ENCODE data around the gene CDKN2D.
"Not testable (repeated sequence)": the region's sequence is repeated elsewhere in the genome, so short reads cannot be mapped to it uniquely, and the experiment has no call there.

The CDKN2D gene

DNA sequence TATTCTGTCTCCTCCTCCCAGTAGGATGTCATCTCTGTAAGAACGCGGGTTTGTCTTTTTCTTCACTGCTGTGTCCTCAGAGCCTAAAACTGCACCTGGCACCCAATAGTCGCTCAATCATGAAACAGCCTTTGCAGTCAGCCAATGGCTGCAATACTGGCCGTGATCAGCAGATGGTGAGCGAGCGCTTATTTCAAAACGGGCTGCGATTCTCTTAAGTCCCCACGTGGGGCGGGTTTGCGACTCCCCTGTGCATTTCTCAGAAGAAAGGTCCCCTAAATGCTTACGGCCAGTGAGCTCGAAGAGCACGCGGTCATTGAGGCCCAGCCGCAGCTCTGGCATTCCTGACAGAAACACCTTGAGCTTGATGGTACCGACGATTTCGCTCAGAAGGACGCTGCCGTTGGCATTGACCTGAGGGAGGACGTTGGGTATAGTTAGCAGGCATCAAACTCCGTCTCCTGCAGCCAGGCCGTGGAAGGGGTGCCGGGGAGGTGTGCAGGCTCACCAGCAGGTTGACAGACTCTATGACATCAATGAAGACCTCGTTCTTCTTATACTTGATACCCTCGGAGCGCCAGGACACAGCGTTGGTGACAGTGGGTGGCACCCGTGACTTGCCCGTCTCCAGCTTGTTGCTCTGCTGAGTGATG, 12.3 kb upstream of the CDKN2D start:
- DNase-seq: peak; percentile 91

DNA sequence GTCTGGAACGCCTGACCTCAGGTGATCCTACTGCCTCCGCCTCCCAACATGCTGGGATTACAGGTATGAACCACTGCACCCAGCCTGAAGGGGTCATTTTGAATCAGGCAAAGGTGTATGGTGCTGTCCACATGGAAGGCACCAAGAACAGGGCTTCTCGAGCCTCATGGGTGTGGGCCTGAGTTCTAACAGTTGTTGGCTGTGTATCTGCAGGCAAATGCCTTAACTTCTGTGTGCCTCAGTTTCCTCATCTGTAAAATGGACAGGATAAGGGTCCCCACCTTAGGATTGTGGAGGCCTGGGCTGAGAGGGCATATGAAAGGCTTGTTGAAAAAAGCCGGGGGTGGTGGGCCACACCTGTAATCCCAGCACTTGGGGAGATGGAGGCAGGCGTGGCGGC, 9.2 kb upstream of the CDKN2D start:
- DNase-seq: no peak

DNA sequence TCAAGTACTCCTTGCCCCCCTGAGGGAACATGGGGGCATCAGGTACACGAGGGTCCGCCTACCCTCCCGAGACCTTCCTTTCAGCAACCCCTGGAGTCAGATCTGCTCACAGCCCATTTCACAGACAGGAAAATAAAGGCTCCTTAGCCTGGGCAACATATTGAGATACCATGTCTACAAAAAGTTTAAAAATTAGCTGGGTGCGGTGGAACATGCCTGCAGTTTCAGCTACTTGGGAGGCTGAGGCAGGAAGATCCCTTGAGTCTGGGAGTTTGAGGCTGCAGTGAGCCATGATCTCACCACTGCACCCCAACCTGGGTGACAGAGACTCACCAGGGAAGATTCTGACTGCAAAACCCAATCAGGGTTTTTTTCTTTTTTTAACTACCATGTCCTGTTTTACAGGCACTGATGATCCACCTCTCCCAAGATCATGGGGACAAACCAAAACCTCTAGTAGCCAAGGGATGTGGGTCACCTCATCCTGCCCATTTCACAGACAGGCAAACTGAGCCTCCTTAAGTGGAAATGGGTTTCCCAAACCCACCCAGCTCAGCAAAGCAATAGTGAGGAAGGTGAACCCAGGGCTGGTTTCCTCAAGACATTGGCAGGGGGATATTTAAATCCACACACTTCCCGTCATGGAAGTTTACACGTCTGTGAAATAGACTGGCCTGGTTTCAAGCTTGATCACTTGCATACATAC, 6.4 kb upstream of the CDKN2D start:
- no peak for DNase-seq

DNA sequence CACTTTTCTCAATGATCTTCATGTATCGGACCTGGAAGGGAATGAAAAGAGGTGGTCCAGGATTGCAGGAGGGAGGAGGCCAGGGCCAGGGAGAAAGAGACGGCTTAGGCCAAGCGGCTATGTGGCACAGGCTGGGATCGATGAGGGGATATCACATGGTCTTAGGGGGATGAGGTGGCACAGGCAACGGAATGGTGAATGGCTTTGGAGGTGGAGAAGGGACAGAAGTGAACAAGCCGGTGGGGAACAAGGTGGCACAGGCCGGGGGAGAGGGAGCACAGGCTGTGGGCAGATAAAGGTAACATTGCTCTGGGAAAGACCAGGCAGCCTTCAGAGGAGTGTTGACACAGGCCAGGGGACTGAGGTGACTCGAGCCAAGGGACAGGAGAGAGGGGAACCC, 5.7 kb upstream of the CDKN2D start:
- DNase-seq: no peak

DNA sequence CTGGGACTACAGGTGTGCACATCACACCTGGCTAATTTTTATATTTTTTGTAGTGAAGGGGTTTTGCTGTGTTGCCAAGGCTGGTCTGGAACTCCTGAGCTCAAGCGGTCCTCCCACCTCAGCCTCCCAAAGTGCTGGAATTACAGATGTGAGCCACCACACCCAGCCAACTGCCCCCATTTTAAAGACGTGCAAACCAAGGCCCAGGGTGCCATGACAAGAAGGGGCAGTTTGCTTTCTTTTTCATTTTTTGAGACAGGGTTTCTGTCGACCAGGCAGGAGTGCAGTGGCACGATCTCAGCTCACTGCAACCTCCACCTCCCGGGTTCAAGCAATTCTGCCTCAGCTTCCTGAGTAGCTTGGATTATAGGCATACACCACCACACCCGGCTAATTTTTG, 5.0 kb upstream of the CDKN2D start:
- DNase-seq: not testable (repeated sequence)

DNA sequence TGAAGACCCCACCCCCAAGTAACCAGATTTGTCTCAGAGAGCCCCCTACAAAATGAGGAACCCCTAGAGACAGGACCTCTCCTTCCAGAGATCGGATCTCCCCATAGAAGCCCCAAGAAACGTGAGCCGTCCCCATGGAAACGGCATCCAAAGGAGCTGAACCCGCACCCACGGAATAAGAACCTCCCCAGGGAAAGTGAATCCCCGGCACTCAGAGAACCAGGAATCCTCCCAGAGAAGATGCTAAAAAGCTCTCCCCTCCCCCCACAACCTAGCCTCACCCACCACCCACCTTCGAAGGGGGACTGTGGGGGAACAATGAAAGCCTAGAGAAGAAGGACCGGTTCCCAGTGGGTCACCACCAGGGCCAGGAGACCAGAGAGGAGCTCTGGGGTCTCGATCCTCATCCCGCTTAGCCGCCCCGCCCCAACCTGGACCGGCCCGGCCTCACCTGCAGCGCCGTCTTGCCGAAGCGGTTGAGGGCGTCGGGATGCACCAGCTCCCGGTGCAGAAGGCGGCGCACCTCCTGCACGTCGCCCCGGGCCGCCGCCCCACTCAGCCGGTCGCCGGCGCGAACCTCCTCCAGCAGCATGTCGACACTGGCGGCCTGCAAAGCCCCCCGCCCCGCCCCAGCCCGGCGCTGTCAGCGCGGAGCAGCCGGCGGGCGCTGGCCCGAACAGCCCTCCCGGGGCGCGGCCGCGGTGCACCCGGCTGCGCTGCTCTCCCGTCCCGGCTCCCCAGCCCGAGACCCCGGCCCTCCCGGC, 535 bp downstream of the CDKN2D start:
- no peak for DNase-seq

DNA sequence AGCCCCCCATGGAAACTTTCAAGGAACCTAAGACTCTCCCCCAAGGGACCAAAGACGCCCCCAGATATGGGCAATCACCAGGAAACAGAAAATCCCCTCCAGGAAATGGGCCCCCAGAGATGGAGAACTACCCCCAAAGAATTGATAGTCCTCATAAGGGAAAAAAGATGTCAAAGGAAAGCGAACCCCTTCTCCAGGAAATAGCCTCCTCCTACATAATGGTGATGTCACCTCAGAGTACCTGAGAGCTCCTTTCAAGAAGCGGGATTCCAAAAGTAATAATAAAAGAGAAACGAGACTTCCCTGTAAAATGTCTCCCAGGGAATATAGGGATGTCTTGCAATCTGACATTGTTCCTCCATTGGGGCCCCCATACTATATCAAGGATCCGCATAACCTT, 1.1 kb downstream of the CDKN2D start:
- no peak for DNase-seq

DNA sequence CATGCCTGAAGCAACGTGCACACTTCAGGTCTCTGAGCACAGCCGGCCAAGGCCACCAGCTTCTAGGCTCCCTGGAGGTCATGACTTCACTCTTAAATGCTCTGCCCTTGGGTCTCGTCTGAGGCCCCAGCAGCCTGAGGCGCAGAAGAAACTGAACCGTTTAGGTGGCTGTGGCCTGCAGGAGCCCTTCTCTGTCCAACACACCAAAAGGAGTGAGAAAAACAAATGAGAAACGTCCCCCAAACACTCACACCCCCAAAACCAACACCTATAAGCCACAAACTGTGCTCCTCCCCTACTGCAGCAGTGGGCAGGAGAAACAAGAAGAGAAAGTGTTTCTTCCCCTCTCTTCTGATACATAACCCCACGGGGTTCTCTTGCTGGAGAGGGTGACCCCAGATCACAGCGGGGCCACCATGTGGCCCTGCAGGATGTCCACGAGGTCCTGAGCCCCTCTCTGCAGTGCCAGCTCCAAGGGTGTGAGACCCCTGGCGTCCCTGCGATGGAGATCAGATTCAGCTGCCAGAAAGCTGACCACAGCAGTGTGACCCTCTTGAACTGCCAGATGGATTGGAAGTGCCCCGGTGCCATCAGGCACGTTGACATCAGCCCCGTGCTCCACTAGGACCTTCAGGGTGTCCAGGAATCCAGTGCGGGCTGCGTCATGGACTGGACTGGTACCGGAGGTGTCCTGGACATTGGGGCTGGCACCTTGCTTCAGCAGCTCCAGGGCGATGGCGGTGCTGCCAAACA, 1.9 kb downstream of the CDKN2D start:
- DNase-seq: peak; percentile 55

DNA sequence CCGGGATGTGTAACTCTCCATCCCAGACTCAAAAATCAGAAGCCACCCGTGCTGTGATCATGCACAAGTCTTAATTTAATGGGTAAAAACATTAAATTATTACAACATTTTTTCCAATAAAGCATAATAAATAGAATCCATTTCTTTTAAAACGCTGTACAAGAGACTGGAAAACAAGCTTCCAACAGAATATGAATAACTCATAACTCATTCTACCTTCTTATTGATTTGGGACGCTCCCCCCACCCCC, 2.4 kb downstream of the CDKN2D start:
- no peak for DNase-seq

DNA sequence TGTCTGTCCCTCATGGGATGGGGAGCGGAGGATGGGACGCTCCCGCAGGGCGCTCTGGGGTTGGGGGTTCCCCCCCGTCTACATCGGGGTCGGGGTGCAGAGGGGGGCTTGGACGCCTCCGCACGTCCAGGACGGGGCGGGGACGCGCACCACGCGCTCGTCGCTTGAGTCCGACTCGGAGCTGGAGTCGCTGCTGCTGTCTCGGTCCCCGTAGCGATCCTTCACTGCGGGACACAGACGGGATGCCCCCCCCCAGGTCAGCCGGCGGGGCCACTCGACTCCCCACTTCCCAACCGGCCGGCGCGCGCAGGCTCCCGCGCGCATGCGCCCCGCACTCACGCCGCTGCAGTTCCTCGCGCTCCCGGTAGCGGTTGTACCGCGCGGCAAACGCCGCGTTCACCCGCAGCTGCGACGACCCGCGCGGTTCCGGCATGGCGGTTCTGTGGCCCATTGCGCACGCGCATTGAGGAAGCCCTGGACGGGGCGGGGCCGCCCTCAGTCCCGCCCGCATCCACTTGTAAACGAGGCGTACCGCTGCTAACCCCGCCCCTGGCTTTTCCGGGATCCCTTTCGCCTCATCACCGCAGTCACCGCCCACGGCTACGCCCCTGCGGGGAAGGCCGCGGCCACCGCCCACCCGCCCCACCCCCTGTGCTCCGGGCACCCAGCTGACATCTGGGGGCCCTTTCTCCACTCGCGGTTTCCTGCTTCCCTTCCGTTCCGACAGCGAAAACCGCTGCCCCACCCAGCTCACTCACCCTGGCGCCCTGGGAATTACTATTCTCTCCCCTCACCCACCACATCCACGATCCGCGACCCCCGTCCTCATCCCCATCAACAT, 3.0 kb downstream of the CDKN2D start, which contains the start of gene KRI1:
Gene KRI1, minus strand, starts transcription at position 444 of the 841 bp plus-strand sequence. Its CDS starts 11 bp downstream, at position 433.
- peak; percentile 99 for DNase-seq

DNA sequence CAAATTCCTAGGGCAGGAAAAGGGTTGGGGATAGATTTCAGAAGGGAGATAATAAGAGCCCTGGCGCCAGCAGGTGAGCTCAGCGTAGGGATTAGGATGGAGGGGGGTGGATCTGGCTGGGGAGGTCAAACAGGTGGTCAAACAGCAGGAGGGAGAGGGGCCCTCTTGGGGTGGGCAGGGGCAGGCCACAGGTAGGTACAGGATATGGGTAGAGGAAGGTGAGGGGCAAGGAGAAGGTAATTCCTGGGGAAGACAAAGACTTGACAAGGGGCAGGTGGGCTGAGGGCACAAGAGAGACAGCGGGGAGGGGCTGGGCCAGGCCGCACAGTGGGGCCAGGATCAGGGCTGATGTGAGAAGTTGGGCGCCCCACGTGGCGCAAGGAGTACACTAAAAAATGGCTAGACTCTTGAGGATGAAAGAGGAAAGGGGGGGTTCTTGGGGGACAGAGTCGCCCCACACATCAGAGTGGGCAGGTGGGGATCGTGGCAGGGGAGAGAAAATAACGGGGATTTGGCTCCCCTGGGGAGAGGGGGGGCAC, 3.7 kb downstream of the CDKN2D start:
- DNase-seq: no peak

DNA sequence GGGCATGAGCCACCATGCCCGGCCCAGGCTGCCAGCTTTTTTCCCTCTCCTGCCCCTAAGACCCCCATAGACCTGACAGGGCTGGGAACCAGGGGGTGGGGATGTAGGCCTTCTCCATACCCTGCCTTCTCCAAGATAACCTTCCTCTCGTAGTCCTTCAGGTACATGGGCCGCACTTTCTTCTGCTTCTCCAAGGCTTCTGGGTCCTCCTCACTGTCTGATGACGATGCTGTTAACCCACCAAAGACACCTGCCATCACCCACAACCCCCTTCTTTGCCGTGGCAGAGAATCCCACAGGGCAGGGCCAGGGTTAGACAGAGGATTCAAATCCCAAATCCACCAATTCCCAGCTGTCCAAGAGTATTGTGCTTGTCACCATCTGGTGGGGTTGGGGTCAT, 6.2 kb downstream of the CDKN2D start:
- no peak for DNase-seq

DNA sequence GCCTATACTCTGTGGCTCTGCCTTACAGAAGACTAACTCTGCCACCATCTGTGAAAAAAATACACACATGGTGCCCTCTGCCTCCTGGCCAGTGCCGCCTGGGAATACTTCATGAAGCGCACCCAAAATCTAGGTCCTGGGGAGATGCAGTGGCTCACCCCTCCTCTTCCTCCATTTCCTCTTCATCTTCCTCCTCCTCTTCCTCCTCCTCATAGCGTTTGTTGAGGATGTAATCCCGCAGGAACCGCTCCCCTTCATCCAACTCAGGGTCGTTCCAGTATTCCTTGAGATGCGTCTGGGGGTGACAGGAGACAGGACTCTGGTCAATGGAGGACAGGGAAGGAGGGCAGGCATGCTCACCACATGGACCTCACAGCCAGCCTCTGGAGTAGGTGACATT, 8.6 kb downstream of the CDKN2D start:
- DNase-seq: no peak

DNA sequence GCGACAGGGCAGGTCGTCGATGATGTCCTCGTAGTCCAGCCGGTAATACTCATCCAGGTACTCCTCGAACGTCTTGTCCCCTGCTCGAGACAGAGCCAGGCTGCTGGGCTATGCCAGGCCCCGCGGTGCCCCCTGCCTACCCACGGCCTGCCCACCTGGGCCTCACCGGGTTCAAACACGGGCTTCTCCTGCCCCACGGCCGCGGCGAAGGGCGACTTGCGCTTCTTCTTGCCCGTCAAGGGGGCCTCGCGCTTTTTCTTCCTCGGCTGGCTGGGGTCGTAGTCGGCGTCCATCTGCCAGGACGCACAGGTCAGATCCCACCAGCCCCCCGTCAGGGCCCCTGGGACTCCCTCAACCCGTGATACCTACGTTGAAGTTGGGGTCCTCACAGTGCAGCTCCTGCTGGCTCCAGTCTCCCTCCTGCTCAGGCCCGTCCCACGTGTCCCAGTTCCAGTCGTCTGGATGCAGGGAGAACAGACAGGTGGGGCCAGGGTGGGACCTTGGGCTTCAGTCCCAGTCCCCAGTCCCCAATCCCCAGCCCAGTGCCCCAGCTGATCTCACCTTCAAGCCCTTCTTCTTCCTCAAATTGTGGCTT, 11.1 kb downstream of the CDKN2D start:
- DNase-seq: no peak

DNA sequence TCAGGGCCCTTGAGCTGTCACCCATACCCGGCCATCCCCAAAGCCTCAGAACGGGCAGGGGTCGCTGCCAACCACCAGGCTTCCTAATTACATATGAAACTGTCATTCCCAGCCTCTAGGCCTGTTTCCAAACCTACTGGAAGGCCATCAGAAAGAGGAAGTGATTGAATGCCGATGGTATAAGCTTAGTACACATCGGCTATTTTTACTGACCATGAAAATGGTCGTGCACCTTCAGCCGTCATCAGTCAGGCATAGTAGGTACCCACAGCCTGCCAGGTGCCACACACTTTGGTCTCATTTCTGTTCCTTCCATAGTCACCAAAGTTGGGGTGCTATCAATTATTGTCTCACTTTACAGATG, 13.2 kb downstream of the CDKN2D start:
- DNase-seq: no peak

DNA sequence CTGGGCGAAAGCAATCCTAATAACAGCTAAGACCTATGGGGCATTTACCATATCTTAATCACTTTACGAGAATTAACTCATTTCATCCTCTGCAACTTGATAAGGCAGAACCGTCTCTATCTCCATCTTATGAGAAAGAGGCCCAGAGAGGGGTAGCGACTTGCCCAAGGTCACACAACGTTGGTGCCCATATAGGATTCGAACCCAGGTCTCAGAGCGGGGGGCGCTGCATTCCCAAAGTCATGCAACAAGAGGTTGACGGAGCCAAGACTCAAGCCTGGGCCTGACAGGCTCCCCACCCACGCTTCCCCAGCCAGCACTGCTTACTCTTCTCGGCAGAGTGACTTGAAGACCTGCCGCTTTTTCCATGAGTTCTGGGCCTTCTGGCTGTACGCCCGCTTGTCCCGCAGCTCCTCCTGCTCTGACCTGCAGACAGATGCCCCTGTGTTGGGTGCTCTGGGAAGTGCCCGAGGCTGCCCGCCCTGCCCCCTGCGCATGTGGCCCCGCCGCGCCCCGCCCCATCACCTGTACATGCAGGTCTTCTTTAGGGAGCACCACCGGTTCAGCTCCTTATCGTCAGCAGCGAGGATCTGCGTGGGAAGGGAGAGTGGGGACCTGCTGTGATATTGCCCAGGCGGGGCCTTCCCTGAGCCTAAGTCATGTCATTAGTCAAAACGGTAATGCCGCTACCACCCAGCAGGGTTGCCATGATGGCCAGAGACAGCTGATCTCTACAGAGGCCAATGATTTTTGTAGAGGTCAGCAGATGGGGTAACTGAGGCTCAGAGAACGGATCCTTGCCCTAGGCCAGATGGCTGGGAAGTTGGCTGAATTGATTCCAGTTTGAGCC, 13.8 kb downstream of the CDKN2D start:
- DNase-seq: no peak

DNA sequence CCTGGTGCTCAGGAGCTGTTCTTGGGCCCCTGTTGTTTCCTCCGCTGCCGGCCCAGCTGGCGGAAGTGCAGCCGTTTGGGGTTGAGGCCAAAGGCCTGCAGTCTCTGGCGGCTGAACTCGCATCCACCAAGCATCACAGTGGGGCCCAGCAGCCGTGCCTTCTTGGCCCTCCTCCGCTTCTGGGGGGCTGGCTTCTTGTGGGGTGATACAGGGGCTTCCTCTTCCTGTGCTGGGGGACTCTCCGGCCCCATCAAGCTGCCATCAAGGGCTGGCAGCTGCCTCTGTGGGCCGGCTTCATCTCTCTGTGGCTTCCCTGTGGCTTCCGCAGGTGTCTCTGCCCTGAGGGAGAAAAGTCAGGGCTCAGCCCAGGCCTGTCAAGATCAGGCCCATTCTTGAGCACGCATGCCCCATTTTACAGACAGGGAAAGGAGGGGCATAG, 14.8 kb downstream of the CDKN2D start:
- DNase-seq: no peak

DNA sequence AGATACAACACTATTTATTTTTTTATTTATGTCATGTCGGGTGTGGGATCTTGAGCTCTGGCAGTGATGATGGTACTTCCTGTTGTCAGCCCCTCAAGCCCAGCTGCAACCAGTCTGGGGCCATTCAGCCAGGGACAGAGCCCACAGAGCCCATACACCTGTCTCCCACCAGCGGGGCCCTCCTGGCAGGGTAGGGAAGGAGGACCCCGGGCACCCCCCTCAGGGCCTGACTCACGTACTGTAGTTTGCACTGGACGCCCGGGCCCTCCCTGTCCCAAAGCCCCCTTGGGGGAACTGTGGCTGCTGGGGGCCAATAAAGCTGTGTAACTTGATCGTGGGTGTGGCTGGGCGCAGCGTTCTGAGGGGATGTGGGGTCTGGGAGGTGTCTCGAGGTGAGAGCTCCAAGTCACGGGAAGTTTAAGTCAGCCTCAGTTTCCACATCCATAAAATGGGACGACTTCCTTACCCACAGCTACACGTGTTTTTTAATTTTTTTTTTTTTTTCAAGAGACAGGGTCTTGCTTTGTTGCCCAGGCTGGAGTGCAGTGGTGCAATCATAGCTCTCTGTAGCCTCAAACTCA, 15.6 kb downstream of the CDKN2D start:
- no peak for DNase-seq

DNA sequence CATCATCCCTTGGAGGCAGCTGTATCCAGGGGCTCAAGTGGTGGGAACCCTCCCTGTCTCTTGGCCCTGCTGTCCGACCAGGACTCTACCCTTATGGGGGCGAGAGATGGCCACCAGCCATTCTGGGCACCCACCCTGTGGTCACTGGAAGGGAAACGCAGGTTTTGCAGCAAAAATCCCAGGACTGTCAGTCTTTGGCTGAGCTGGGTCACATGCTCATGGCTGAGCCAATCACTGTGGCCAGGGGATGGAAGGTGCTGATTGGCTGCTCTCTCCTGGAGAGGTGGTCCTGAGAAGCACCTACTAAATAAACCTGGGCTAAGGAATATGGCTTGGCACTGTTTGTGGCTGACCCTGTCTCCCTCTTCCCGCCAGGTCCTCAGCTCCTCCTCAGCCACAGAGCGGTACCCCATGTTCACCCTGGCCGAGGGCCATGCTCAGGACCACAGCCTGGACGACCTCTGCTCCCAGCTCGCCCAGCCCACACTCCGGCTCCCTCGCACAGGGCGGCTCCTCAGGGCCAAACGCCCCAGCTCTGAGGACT, 16.2 kb downstream of the CDKN2D start:
- no peak for DNase-seq

DNA sequence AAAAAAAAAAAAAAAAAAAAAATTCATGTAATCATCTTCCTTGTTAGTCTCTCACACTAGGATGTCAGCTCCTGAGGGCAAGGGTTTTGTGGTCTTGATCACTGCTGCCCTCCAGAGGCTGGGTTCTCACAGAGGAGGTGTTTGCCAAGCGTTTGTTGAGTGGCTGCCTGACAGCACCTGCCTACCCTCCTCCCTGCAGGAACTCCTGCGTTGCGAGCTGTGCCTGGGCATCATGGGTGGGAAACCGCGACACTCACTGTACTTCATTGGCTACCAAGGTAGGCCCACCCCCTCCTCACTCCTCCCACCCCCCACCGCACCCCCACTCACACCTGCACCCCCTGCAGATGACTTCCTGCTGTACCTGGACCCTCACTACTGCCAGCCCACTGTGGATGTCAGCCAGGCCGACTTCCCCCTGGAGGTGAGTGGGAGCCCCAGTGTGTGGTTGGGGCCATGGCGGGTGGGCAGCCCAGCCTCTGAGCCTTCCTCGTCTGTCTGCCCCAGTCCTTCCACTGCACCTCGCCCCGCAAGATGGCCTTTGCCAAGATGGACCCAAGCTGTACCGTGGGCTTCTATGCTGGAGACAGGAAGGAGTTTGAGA, 17.0 kb downstream of the CDKN2D start:
- no peak for DNase-seq

Data from activated CD4-positive, CD25-positive, alpha-beta regulatory T cell treated with anti-CD3 and anti-CD28 coated beads, Interleukin-2, amount 50 U/mL, for 72 hours (primary cell).